GM19328 (cell line): ENCODE data around the gene SPATA13.
"Not testable (repeated sequence)": the region's sequence is repeated elsewhere in the genome, so short reads cannot be mapped to it uniquely, and the experiment has no call there.

Experiments
- ATAC-seq: cut with Tn5 transposase; IDR thresholded peaks from one replicate; pipeline ENCODE4 v1.9.1; 2021; ENCODE audit warnings: mild to moderate bottlenecking, moderate library complexity; ENCODE audit not compliant: unreplicated experiment

The SPATA13 gene

DNA sequence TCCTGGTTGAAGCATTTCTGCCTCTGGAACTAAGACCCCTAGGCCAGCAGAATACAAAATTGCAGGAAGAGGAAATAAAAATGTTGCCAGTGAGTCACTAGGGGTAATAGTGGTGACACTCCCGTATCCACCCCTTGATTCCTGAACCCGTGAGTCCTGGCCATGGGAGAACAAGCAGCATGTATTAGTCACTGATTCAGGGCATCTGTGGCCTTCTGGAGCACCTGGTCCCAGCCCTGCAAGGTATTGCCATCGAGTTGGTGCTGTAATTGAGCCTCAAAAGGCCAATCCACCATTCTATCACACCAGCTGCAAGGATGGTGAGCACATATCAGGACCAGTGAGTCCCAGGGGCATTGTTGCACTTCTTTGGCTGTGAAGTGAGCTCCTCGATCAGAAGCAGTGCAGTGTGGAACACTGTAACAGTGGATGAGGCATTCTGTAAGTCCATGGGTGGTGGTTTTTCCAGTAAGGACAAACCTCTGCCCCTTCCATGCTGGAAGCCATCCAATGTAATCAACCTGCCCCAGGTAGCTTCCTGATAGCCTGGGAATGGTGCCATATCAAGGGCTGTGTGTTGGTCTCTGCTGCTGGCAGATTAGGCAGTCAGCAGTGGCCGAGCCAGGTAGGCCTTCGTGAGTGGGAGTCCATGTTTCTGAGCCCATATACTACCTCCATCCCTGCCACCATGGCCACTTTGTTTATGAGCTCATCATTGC is 188.4 kb downstream of the SPATA13 start:
- ATAC-seq: no peak

DNA sequence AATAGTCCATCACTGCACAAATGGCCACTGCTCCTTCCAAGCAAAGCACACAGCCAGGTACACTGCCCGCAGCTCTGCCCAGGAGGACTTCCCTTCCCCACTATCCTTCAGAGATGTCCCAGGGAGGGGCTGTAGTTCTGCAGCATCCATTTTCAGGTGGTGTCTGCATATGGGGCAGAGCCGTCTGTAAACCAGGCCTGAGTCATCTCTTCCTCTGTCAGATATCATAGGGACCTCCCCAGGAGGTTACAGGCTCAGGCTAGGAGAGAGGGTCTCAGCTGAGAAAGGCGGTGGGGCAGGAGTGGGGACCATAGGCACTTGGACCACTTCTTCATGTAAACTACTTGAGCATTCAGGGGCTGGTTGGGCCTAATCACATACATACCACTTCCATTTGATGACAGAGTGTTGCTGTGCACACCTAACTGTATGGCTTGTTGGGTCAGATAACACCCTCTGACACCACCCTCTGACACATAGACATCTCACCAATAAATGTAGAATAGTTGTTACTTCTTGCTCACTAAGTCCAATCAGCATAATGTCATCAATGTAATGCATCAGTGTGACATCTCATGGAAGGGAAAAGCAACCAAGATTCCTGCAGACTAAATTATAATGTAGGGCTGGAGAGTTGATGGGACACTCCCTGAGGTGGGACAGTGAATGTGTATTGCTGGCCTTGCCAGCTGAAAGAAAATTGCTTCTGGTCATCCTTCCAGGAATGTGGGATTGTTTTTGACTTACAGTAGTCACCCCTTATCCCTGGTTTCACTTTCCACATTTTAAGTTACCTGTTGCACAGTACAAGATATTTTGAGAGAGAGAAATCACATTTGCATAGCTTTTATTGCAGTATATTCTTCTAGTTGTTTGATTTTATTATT is 189.5 kb downstream of the SPATA13 start:
- ATAC-seq: not testable (repeated sequence)

GRCh38 chr13:24351423-24351822 is 190.9 kb downstream of the SPATA13 start:
- ATAC-seq: no peak

- no peak for ATAC-seq
These were observed 193.2 kb downstream of the SPATA13 start for GRCh38 chr13:24353736-24354135.

- no peak for ATAC-seq
These were observed 194.6 kb downstream of the SPATA13 start for GRCh38 chr13:24355103-24355502.

DNA sequence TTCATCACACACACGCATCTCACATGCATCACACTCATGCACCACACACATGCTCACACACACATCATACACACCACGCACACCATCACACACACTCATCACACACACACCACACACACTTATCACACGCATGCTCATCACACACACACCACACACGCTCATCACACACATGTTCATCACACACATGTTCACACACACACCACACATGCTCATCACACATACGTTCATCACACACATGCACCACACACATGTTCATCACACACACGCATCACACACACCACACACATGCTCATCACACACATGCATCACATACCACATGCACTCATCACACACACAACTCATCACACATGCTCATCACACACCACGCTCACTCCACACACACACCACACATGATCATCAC is 195.8 kb downstream of the SPATA13 start:
- ATAC-seq: no peak
